ENCODE results near the gene ERAP2. TPM values are rescaled to one million over a fixed set of nuclear protein-coding genes. Genes with fewer than 3 reads are reported as not detected.

ERAP2 gene
- total RNA-seq, 1 donor from 2014 or later, result 0.08 TPM

DNA sequence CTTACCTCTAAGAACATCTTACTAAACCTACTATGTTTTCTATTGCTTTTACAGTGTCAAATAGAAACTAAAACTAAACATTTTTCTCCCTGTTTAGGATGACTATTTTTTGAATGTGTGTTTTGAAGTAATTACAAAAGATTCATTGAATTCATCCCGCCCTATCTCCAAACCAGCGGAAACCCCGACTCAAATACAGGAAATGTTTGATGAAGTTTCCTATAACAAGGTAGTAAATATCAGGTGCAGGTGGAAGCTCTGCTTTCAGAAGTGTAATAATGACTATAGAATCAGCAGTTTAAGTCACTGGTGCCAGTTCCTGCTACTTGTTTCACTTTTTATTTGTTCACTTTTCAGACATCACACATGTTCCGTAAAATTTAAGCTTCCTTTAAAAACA is 20.0 kb downstream of the ERAP2 start:
- Mint-ChIP-seq H3K27ac (ENCODE audit: unreplicated experiment) (no peak overlapping the region), H3K9me3 (ENCODE audit: unreplicated experiment) (no peaks in the 10 kb centered on the region), H3K36me3 (ENCODE audit: low read depth, unreplicated experiment) (no peaks in the 10 kb centered on the region), H3K27me3 (ENCODE audit: unreplicated experiment) (no peaks in the 10 kb centered on the region), H3K4me3 (ENCODE audit: unreplicated experiment) (no peak overlapping the region), H3K4me1 (ENCODE audit: unreplicated experiment) (peaks cover 8% of the 10 kb centered on the region)
- no peak for TF ChIP-seq CTCF (IDR thresholded peaks at IDR 0.05; ENCODE audit: unreplicated experiment)
- DNase-seq (ENCODE audit: low spot score), result no peak

DNA sequence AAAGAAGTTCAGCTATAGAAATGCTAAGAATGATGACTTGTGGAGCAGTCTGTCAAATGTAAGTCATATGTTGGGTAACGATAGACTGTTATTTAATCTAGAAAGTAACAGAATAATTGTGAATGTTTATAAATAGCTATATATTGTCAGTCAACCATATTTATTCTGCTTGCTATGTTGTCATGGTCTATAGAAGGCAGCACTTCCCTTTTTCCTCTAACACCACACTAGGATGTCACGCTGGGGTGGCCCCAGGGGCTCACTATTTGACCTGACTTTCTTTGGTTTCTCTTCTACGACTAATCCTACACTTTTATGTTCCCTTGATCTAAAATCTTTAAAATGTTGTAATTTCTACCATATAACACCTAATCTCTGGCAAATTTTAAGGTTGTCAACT is 20.5 kb downstream of the ERAP2 start:
- no peak for TF ChIP-seq CTCF (IDR thresholded peaks at IDR 0.05; ENCODE audit: unreplicated experiment)
- Mint-ChIP-seq H3K27me3 (ENCODE audit: unreplicated experiment) (no peaks in the 10 kb centered on the region), H3K9me3 (ENCODE audit: unreplicated experiment) (no peaks in the 10 kb centered on the region), H3K36me3 (ENCODE audit: low read depth, unreplicated experiment) (no peaks in the 10 kb centered on the region), H3K4me1 (ENCODE audit: unreplicated experiment) (peaks cover 9% of the 10 kb centered on the region), H3K27ac (ENCODE audit: unreplicated experiment) (no peak overlapping the region), H3K4me3 (ENCODE audit: unreplicated experiment) (no peak overlapping the region)
- DNase-seq (ENCODE audit: low spot score), result no peak

DNA sequence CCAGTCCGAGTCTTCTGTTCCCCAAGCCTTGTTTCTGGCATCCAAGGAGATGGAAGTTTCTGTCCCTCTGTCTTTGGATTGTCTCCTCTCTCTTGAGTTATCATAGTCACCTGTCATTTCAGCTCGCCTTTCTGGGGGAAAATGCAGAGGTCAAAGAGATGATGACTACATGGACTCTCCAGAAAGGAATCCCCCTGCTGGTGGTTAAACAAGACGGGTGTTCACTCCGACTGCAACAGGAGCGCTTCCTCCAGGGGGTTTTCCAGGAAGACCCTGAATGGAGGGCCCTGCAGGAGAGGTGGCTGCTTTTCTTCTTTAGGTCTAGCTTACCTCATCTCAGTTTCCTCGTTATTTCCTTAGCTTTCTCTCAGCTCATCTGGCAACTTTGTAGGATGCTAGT is 25.1 kb downstream of the ERAP2 start:
- Mint-ChIP-seq H3K36me3 (ENCODE audit: low read depth, unreplicated experiment) (no peaks in the 10 kb centered on the region), H3K4me1 (ENCODE audit: unreplicated experiment) (peaks cover 6% of the 10 kb centered on the region), H3K9me3 (ENCODE audit: unreplicated experiment) (no peaks in the 10 kb centered on the region), H3K4me3 (ENCODE audit: unreplicated experiment) (no peak overlapping the region), H3K27ac (ENCODE audit: unreplicated experiment) (no peak overlapping the region), H3K27me3 (ENCODE audit: unreplicated experiment) (no peaks in the 10 kb centered on the region)
- no peak for TF ChIP-seq CTCF (IDR thresholded peaks at IDR 0.05; ENCODE audit: unreplicated experiment)
- no peak for DNase-seq (ENCODE audit: low spot score)

DNA sequence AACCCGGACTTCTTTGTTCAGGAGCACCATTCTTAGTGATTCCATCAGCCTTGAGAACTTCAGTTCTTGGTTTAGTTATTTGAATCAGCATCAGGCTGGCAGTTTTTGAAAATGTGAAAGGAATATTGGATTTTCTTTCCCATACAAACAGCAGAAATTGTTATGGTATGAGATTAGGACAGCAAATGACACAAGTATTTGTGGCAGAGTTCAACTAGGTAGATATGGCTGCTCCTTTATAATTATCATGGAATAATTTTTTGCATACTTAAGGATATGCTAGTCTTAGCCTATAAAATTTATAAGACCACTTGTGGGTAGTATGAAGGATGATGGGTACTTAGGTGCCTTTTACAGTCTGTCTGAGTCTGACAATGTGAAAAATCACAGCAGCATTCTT is 25.5 kb downstream of the ERAP2 start:
- Mint-ChIP-seq H3K27me3 (ENCODE audit: unreplicated experiment) (no peaks in the 10 kb centered on the region), H3K4me3 (ENCODE audit: unreplicated experiment) (no peak overlapping the region), H3K36me3 (ENCODE audit: low read depth, unreplicated experiment) (no peaks in the 10 kb centered on the region), H3K4me1 (ENCODE audit: unreplicated experiment) (peaks cover 3% of the 10 kb centered on the region), H3K9me3 (ENCODE audit: unreplicated experiment) (no peaks in the 10 kb centered on the region), H3K27ac (ENCODE audit: unreplicated experiment) (no peak overlapping the region)
- TF ChIP-seq CTCF (IDR thresholded peaks at IDR 0.05; ENCODE audit: unreplicated experiment), result no peak
- no peak for DNase-seq (ENCODE audit: low spot score)

GRCh38 chr5:96902876-96903275 is 26.6 kb downstream of the ERAP2 start:
- Mint-ChIP-seq H3K27ac (ENCODE audit: unreplicated experiment) (no peak overlapping the region), H3K36me3 (ENCODE audit: low read depth, unreplicated experiment) (no peaks in the 10 kb centered on the region), H3K4me1 (ENCODE audit: unreplicated experiment) (peaks cover 3% of the 10 kb centered on the region), H3K27me3 (ENCODE audit: unreplicated experiment) (no peaks in the 10 kb centered on the region), H3K4me3 (ENCODE audit: unreplicated experiment) (no peak overlapping the region), H3K9me3 (ENCODE audit: unreplicated experiment) (no peaks in the 10 kb centered on the region)
- TF ChIP-seq CTCF (IDR thresholded peaks at IDR 0.05; ENCODE audit: unreplicated experiment), result no peak
- no peak for DNase-seq (ENCODE audit: low spot score)

Data from endothelial cell (in vitro differentiated cells).